ENCODE results near the gene KLHL29.

GRCh38 chr2:23574919-23575654 is 190.1 kb downstream of the KLHL29 start:
- TF ChIP-seq CTCF (IDR thresholded peaks at IDR 0.05; ENCODE audit: low read depth, low read length, poor library complexity, severe bottlenecking) (no peak), EZH2phosphoT487 (IDR thresholded peaks at IDR 0.05; ENCODE audit: borderline replicate concordance, low read length) (no peak)
